Measurements from ENCODE around the gene RAX.

RAX gene

GRCh38 chr18:59276047-59276446, 2.8 kb upstream of the RAX start:
- no peak overlapping the region for H3K4me3 ChIP-seq (replicated peaks; ENCODE audit: insufficient read depth, low read length)
- no peak for TF ChIP-seq POLR2AphosphoS5 (IDR thresholded peaks at IDR 0.05; ENCODE audit: low read depth)
- no peak for TF ChIP-seq REST (IDR thresholded peaks at IDR 0.05; ENCODE audit: insufficient replicate concordance, low read depth)
- TF ChIP-seq SPI1 (IDR thresholded peaks at IDR 0.05; ENCODE audit: borderline replicate concordance, low read depth) = no peak
- no peak for TF ChIP-seq CTCF (IDR thresholded peaks at IDR 0.05; ENCODE audit: insufficient read depth, low read length)
- no peak for TF ChIP-seq GABPA (IDR thresholded peaks at IDR 0.05; ENCODE audit: low read depth)
- peaks cover 77% of the 10 kb centered on the region for H3K27me3 ChIP-seq (ENCODE audit: insufficient read depth, poor library complexity, severe bottlenecking)
- H3K27ac ChIP-seq (replicated peaks) = no peak overlapping the region
- no peak for DNase-seq (ENCODE audit: low read depth in 1 of 2, low spot score in 1 of 2)

GRCh38 chr18:59275406-59275949, 2.2 kb upstream of the RAX start:
- H3K27ac ChIP-seq (replicated peaks) = no peak overlapping the region
- DNase-seq (ENCODE audit: low read depth in 1 of 2, low spot score in 1 of 2) = no peak
- no peak for TF ChIP-seq REST (IDR thresholded peaks at IDR 0.05; ENCODE audit: insufficient replicate concordance, low read depth)
- no peak for TF ChIP-seq CTCF (IDR thresholded peaks at IDR 0.05; ENCODE audit: insufficient read depth, low read length)
- TF ChIP-seq POLR2AphosphoS5 (IDR thresholded peaks at IDR 0.05; ENCODE audit: low read depth) = no peak
- no peak for TF ChIP-seq GABPA (IDR thresholded peaks at IDR 0.05; ENCODE audit: low read depth)
- TF ChIP-seq SPI1 (IDR thresholded peaks at IDR 0.05; ENCODE audit: borderline replicate concordance, low read depth) = no peak
- H3K4me3 ChIP-seq (replicated peaks; ENCODE audit: insufficient read depth, low read length) = no peak overlapping the region
- peaks cover 80% of the 10 kb centered on the region for H3K27me3 ChIP-seq (ENCODE audit: insufficient read depth, poor library complexity, severe bottlenecking)

- H3K27ac ChIP-seq (replicated peaks) = no peak overlapping the region
- no peak for DNase-seq (ENCODE audit: low read depth in 1 of 2, low spot score in 1 of 2)
- H3K27me3 ChIP-seq (ENCODE audit: insufficient read depth, poor library complexity, severe bottlenecking) = peaks cover 83% of the 10 kb centered on the region
- no peak for TF ChIP-seq REST (IDR thresholded peaks at IDR 0.05; ENCODE audit: insufficient replicate concordance, low read depth)
- TF ChIP-seq SPI1 (IDR thresholded peaks at IDR 0.05; ENCODE audit: borderline replicate concordance, low read depth) = no peak
- TF ChIP-seq CTCF (IDR thresholded peaks at IDR 0.05; ENCODE audit: insufficient read depth, low read length) = no peak
- no peak for TF ChIP-seq GABPA (IDR thresholded peaks at IDR 0.05; ENCODE audit: low read depth)
- no peak for TF ChIP-seq POLR2AphosphoS5 (IDR thresholded peaks at IDR 0.05; ENCODE audit: low read depth)
- no peak overlapping the region for H3K4me3 ChIP-seq (replicated peaks; ENCODE audit: insufficient read depth, low read length)
These were observed 1.3 kb upstream of the RAX start for GRCh38 chr18:59274533-59274928.
